Body of pancreas (tissue), 4 donors: ENCODE measurements around the gene EVA1B.

Experiments
- CTCF ChIP-seq, 7 experiments: fragments of 450-650 bp in 4 of 7; fragments of 200-600 bp in 3 of 7; sonication (generic) in 3 of 7; IDR thresholded peaks; one replicate each; pipeline ENCODE4 v1.5.1; 2016 to 2019; ENCODE audit warnings: antibody characterized with exemption in 7 of 7
- POLR2A ChIP-seq, 3 donors: fragments of 450-650 bp; IDR thresholded peaks; one replicate each; pipeline ENCODE4 v1.6.1; 2016; ENCODE audit warnings: antibody characterized with exemption in 3 of 3, mild to moderate bottlenecking in 2 of 3

GRCh38 chr1:36342426-36343185, 19.2 kb upstream of the EVA1B start:
- TF ChIP-seq CTCF (IDR thresholded peaks at IDR 0.05), result peak; percentile 26 to 53 (median 46)
- TF ChIP-seq POLR2A (IDR thresholded peaks at IDR 0.05), result no peak
